Cardiac fibroblast (primary cell): ENCODE measurements around the gene DGKQ.

Experiments
- DNase-seq, 2 donors: peaks; one replicate each; pipeline versions ENCODE4 v3.0.0 to v3.0.0-alpha.2; 2010; ENCODE audit warnings: low read depth in 2 of 2
- H3K4me3 ChIP-seq, 2 donors: replicated peaks in 1 of 2; 1 replicate in 1 of 2; 2 replicates in 1 of 2; pipeline ENCODE4 v1.5.1; 2011; ENCODE audit warnings: low read depth in 2 of 2, low read length in 2 of 2, mild to moderate bottlenecking in 2 of 2, moderate library complexity in 1 of 2
- CTCF ChIP-seq: IDR thresholded peaks from one replicate; pipeline ENCODE4 v1.5.1; 2011; ENCODE audit warnings: low read depth, mild to moderate bottlenecking, low read length, inconsistent platforms

Gene DGKQ

DNA sequence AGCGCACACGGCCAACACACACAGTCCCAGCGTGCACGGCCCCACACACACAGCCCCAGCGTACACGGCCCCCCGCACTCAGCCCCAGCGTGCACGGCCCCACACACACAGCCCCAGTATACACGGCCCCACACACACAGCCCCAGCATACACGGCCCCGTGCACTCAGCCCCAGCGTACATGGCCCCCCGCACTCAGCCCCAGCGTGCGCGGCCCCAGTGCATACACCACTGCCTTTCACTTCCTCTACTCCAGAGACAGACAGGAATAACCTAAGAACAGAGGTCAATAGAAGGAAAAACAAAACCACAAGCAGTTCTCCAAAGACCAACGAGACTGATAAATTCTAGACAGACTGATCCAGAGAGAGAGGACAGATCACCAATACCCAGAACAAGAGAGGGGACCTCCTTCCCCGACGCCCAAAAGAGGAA is 58.3 kb downstream of the DGKQ start:
- no peak overlapping the region for H3K4me3 ChIP-seq
- no peak for TF ChIP-seq CTCF
- DNase-seq = no peak

DNA sequence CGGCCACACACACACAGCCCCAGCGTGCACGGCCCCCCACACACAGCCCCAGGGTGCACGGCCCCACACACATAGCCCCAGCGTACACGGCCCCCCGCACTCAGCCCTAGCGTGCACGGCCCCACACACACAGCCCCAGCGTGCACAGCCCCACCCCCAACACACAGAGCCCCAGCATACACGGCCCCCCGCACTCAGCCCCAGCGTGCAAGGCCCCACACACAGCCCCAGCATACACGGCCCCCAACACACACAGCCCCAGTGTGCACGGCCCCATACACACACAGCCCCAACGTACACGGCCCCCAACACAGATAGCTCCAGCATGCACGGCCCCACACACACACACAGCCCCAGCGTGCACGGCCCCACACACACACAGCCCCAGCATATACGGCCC is 58.8 kb downstream of the DGKQ start:
- H3K4me3 ChIP-seq = no peak overlapping the region
- TF ChIP-seq CTCF = no peak
- no peak for DNase-seq

- DNase-seq = no peak
Measured at GRCh38 chr4:913280-913618, 60.1 kb downstream of the DGKQ start.

DNA sequence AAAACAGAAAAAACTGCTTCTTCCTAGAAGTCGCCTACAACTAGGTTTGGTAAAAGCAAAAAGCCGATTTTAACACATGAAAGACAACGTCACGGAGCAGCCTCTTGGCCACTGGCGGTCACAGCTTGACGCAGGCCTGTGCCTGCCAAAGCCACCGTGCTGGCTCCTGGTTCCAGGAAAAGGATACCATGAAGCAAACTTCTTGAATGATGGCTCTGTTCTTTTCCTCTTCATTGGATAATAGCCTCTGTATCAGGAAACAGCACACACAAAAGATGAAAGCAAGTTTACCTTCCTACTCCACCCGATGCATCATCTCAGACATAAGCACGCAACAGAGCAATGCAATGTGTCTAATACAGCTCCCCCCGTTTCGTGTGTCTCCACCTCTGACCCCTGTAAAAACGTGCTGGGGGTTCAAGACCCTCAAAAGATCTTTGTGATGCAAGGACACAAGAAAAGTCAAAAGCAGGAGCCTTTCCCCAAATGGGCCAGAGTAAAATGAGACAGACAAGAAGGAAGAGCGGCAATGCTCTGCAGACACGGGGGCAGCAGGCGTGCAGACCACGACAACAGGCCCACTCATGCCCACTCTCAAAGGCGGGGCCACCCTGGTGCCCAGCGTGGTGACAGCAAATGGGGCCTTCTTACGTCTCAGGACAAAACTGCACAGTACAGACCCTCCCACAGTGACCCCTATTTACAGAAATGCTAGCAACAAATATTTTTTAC is 60.7 kb downstream of the DGKQ start:
- no peak for DNase-seq
- no peak overlapping the region for H3K4me3 ChIP-seq
- no peak for TF ChIP-seq CTCF

More at GRCh38 chr4:913280-913618, 60.1 kb downstream of the DGKQ start:
- no peak overlapping the region for H3K4me3 ChIP-seq
- TF ChIP-seq CTCF = no peak

DNA sequence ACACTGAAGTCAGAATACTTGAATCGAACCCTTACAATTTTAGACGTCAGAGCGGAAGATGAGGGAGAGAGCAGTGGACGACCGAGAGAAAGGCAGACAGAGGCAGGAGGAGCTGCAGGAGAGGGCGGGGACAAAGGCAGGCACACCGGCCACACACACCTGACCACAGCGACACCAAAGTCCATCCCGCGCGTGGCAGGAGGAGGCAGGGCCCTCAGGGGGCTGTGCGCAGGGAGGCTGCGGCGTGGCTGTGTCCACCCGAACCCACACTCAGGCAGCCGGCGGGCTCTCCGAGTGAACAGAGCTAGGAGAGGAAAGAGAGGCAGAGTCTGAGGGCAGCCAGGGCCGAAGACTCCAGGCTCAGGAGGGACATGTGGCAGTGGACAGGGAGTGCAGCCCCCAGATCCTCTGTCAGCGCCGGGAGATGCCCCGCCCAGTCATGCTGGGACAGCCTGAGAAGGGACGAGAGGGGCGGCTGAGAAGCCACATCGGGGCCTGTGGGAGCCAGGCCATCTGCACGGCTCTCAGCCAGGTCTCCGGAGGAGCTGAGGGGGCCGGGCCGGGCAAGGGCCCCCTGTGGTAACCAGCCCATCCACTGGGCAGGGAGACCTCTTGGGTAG is 61.4 kb downstream of the DGKQ start:
- DNase-seq = no peak

DNA sequence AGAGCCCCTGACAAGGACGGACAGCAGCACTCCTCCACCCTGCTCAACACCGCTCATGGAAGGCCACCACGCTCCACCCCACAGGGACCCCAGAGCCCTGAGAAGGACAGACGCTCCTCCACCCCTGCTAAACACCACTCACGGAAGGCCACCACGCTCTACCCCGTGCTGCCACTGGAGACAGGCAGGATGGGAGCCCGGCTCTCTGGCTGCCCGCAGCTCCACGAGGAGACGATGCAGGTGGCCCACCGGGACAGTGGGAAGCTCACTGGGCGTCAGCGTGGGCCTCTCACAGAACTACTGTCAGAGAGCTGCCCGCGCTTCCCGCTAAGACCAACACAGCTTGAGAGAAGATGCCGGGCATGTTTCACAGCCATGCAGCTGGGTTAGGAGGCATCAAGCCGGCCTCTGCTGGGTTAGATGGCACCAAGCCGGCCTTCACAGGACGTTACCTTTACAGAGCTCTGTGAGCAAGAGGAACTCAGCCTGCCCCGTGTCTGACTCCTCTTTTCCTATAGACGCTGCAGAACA is 62.1 kb downstream of the DGKQ start:
- no peak for DNase-seq
- no peak overlapping the region for H3K4me3 ChIP-seq
- TF ChIP-seq CTCF = no peak

More for the DNA sequence above, 61.4 kb downstream of the DGKQ start:
- TF ChIP-seq CTCF = no peak
- H3K4me3 ChIP-seq = no peak overlapping the region
